Keratinocyte (primary cell): Measurements from ENCODE around the gene TOPAZ1. TPM values are rescaled to one million over a fixed set of nuclear protein-coding genes. Genes with fewer than 3 reads are reported as not detected.

Experiments used
- DNase-seq: peaks from one replicate; pipeline ENCODE4 v3.0.0-alpha.2; 2011; ENCODE audit warnings: low read depth, missing footprints, low spot score
- FAIRE-seq: peaks from 2 replicates; lab custom pipeline; 2011; peaks lifted over from hg19 to GRCh38; lab: Jason Lieb, UNC
- H2AFZ ChIP-seq: 2 replicates; pipeline ENCODE4 v1.6.0; 2012; ENCODE audit warnings: low read length, control low read depth, inconsistent platforms; ENCODE audit not compliant: control insufficient read depth
- H3K27ac ChIP-seq: 2 replicates; pipeline ENCODE4 v1.5.1; 2011; ENCODE audit warnings: low read length; ENCODE audit not compliant: control insufficient read depth, insufficient read depth
- H3K27me3 ChIP-seq: 3 replicates; pipeline ENCODE4 v1.6.0; 2011; ENCODE audit warnings: low read length; ENCODE audit not compliant: control insufficient read depth, insufficient read depth; ENCODE audit errors: extremely low read depth
- H3K36me3 ChIP-seq, 2 experiments: 2 replicates in 1 of 2; 3 replicates in 1 of 2; pipeline ENCODE4 v1.5.1; 2011; ENCODE audit warnings: low read length in 2 of 2, mild to moderate bottlenecking in 1 of 2; ENCODE audit not compliant: control insufficient read depth in 2 of 2, insufficient read depth in 2 of 2; ENCODE audit errors: extremely low read depth in 1 of 2
- H3K4me1 ChIP-seq: 3 replicates; pipeline ENCODE4 v1.5.1; 2011; ENCODE audit warnings: low read length; ENCODE audit not compliant: control insufficient read depth, insufficient read depth; ENCODE audit errors: extremely low read depth
- H3K4me2 ChIP-seq: 3 replicates; pipeline ENCODE4 v1.6.0; 2011; ENCODE audit warnings: low read depth, low read length; ENCODE audit not compliant: control insufficient read depth, insufficient read depth; ENCODE audit errors: extremely low read depth
- H3K4me3 ChIP-seq, 3 experiments: fragments of 200-600 bp in 1 of 3; sonication (generic) in 1 of 3; 2 replicates in 2 of 3; 3 replicates in 1 of 3; pipeline ENCODE4 v1.5.1; 2011 to 2016; ENCODE audit warnings: low read length in 3 of 3, mild to moderate bottlenecking in 3 of 3, control low read depth in 2 of 3, inconsistent platforms in 1 of 3, low read depth in 1 of 3, mixed read lengths in 1 of 3, mixed run types in 1 of 3, moderate library complexity in 1 of 3; ENCODE audit not compliant: control insufficient read depth in 2 of 3, insufficient read depth in 2 of 3; ENCODE audit errors: extremely low read depth in 1 of 3
- H3K79me2 ChIP-seq: 2 replicates; pipeline ENCODE4 v1.6.0; 2012; ENCODE audit warnings: low read length; ENCODE audit not compliant: control insufficient read depth, insufficient read depth
- H3K9ac ChIP-seq: 3 replicates; pipeline ENCODE4 v1.6.0; 2011; ENCODE audit warnings: low read length; ENCODE audit not compliant: control insufficient read depth, insufficient read depth; ENCODE audit errors: extremely low read depth
- H3K9me1 ChIP-seq: 3 replicates; pipeline ENCODE4 v1.6.0; 2011; ENCODE audit warnings: low read length; ENCODE audit not compliant: control insufficient read depth, insufficient read depth; ENCODE audit errors: extremely low read depth
- H3K9me3 ChIP-seq: 2 replicates; pipeline ENCODE4 v1.5.1; 2012; ENCODE audit warnings: low read depth, low read length; ENCODE audit not compliant: control insufficient read depth
- H4K20me1 ChIP-seq: 3 replicates; pipeline ENCODE4 v1.6.0; 2011; ENCODE audit warnings: low read length; ENCODE audit not compliant: control insufficient read depth, insufficient read depth; ENCODE audit errors: extremely low read depth
- EZH2 ChIP-seq: IDR thresholded peaks from one replicate; pipeline ENCODE4 v1.6.1; 2012; ENCODE audit warnings: inconsistent platforms, mild to moderate bottlenecking, low read length, moderate library complexity
- dilution Hi-C: fragments of 300-500 bp; cut with MboI; formaldehyde crosslinking; loops from one replicate; pipeline ENCODE4 v1.7.0; 2020; ENCODE audit warnings: low sequenced_read_pairs; ENCODE audit not compliant: extremely low pct_ligation_motif_present
- polyA plus RNA-seq, 5 experiments: library from polyadenylated mRNA; depleted of rRNA in 3 of 5; stranded (reverse) in 3 of 5; stranded (forward) in 1 of 5; unstranded in 1 of 5; fragments of >200 nt; gene quantifications; 1 replicate in 1 of 5; 2 replicates in 3 of 5; 3 replicates in 1 of 5; pipeline versions ENCODE4 v1.2.1 to v1.2.3, GENCODE V29; 2011 to 2012; ENCODE audit warnings: missing spikeins in 2 of 5, low read depth in 1 of 5, low replicate concordance in 1 of 5
- TF ChIP-seq, protein P1 (sequence below), 3 experiments: IDR thresholded peaks in 1 of 3; conservative IDR thresholded peaks in 1 of 3; optimal IDR thresholded peaks in 1 of 3; 2 replicates in 2 of 3; 3 replicates in 1 of 3; pipeline versions ENCODE3 to v1.5.1; 2011; ENCODE audit warnings: low read length in 3 of 3, mild to moderate bottlenecking in 3 of 3, moderate library complexity in 2 of 3, control low read depth in 1 of 3, inconsistent platforms in 1 of 3; ENCODE audit not compliant: insufficient read depth in 2 of 3; ENCODE audit errors: extremely low read depth in 1 of 3

TOPAZ1 gene
- polyA plus RNA-seq, 1 donor (not counting 4 experiments of a cell fraction or from before 2014, with no cell fraction given): not detected

DNA sequence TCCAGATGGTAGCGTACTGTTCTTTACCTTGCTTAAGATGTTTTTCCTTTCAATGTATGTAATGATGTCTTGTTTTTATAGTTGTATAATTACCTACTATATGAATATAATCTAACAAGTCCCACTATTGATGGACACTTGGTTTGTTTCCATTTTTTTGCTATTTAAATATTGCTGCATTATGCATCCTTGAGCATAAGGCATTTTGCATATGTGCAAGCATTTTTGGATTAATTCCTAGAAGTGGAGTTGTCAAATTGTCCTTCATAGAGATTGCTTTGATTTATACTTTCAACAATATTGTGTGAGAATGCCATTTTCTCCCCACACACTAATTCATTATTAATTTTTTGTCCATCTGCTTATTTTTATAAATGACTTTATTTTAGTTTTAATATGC is 17.7 kb downstream of the TOPAZ1 start:
- Histone ChIP-seq H4K20me1 (no peaks in the 10 kb centered on the region), H3K9me3 (no peaks in the 10 kb centered on the region), H3K4me1 (no peaks in the 10 kb centered on the region), H2AFZ (no peak overlapping the region), H3K79me2 (no peaks in the 10 kb centered on the region), H3K9me1 (no peaks in the 10 kb centered on the region), H3K4me3 (no peak overlapping the region), H3K27ac (no peak overlapping the region), H3K4me2 (no peak overlapping the region), H3K36me3 (no peaks in the 10 kb centered on the region), H3K9ac (no peak overlapping the region), H3K27me3 (peaks cover 4% of the 10 kb centered on the region)
- TF ChIP-seq, protein P1, sequence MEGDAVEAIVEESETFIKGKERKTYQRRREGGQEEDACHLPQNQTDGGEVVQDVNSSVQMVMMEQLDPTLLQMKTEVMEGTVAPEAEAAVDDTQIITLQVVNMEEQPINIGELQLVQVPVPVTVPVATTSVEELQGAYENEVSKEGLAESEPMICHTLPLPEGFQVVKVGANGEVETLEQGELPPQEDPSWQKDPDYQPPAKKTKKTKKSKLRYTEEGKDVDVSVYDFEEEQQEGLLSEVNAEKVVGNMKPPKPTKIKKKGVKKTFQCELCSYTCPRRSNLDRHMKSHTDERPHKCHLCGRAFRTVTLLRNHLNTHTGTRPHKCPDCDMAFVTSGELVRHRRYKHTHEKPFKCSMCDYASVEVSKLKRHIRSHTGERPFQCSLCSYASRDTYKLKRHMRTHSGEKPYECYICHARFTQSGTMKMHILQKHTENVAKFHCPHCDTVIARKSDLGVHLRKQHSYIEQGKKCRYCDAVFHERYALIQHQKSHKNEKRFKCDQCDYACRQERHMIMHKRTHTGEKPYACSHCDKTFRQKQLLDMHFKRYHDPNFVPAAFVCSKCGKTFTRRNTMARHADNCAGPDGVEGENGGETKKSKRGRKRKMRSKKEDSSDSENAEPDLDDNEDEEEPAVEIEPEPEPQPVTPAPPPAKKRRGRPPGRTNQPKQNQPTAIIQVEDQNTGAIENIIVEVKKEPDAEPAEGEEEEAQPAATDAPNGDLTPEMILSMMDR (optimal IDR thresholded peaks at IDR 0.05 in 1 of 3, IDR thresholded peaks at IDR 0.05 in 1 of 3, conservative IDR thresholded peaks at IDR 0.05 in 1 of 3; ENCODE audit: extremely low read depth in 1 of 3, insufficient read depth in 2 of 3, low read length in 3 of 3): no peak
- no peak for TF ChIP-seq EZH2
- no peak for DNase-seq
- dilution Hi-C loops: no loop called here
- FAIRE-seq: no peak

DNA sequence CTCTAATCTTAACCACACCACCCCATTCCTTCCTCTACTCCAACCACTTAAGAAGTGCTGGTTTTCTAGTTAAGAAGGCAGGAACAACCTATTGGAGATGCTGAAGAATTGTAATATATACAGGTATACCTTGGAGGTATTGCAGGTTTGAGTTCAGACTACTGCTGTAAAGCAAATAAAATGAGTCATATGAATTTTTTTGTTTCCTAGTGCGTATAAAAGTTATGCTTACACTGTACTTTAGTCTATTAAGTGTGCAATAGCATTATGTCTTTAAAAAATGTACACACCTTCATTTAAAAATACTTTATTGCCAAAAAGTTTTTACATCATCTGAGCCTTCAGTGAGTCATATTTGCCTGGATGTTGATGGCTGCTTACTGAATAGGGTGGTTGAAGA is 22.5 kb downstream of the TOPAZ1 start:
- DNase-seq (no peak), FAIRE-seq (no peak)
- Histone ChIP-seq H3K27me3 (peaks cover 4% of the 10 kb centered on the region), H3K9me1 (no peaks in the 10 kb centered on the region), H3K27ac (no peak overlapping the region), H3K4me1 (no peaks in the 10 kb centered on the region), H2AFZ (no peak overlapping the region), H3K4me2 (no peak overlapping the region), H3K9me3 (no peaks in the 10 kb centered on the region), H3K79me2 (no peaks in the 10 kb centered on the region), H4K20me1 (no peaks in the 10 kb centered on the region), H3K9ac (no peak overlapping the region), H3K4me3 (no peak overlapping the region), H3K36me3 (no peaks in the 10 kb centered on the region)
- TF ChIP-seq, protein P1 (optimal IDR thresholded peaks at IDR 0.05 in 1 of 3, IDR thresholded peaks at IDR 0.05 in 1 of 3, conservative IDR thresholded peaks at IDR 0.05 in 1 of 3; ENCODE audit: extremely low read depth in 1 of 3, insufficient read depth in 2 of 3, low read length in 3 of 3): no peak
- no peak for TF ChIP-seq EZH2
- dilution Hi-C loops: no loop called here
